D341Med (cell line): ENCODE measurements around the gene PSD4.

Experiments
- DNase-seq: peaks from one replicate; pipeline ENCODE4 v3.0.0; 2012; ENCODE audit warnings: low spot score

The PSD4 gene

GRCh38 chr2:113142290-113142689 is 31.5 kb upstream of the PSD4 start:
- DNase-seq, result no peak

- DNase-seq, result no peak
These were observed 29.5 kb upstream of the PSD4 start for GRCh38 chr2:113144259-113144658.

GRCh38 chr2:113148606-113149552 is 24.9 kb upstream of the PSD4 start:
- no peak for DNase-seq

GRCh38 chr2:113149553-113150257 is 24.1 kb upstream of the PSD4 start:
- no peak for DNase-seq

GRCh38 chr2:113150258-113150601 is 23.5 kb upstream of the PSD4 start:
- DNase-seq, result no peak

- no peak for DNase-seq
These were observed 18.4 kb upstream of the PSD4 start for GRCh38 chr2:113155331-113155730.

- DNase-seq, result no peak
These were observed 17.3 kb upstream of the PSD4 start for GRCh38 chr2:113156278-113157117.

GRCh38 chr2:113157118-113157896 is 16.5 kb upstream of the PSD4 start:
- no peak for DNase-seq

GRCh38 chr2:113157897-113158753 is 15.6 kb upstream of the PSD4 start:
- no peak for DNase-seq

- DNase-seq, result no peak
These were observed 14.8 kb upstream of the PSD4 start for GRCh38 chr2:113158884-113159553.

- DNase-seq, result no peak
These were observed 13.5 kb upstream of the PSD4 start for GRCh38 chr2:113160248-113160647.

GRCh38 chr2:113160962-113161361 is 12.8 kb upstream of the PSD4 start:
- DNase-seq, result no peak

- no peak for DNase-seq
These were observed 11.6 kb upstream of the PSD4 start for GRCh38 chr2:113162173-113162572.

GRCh38 chr2:113162869-113163268 is 10.9 kb upstream of the PSD4 start:
- DNase-seq, result no peak

GRCh38 chr2:113164215-113164929 is 9.4 kb upstream of the PSD4 start:
- no peak for DNase-seq

- DNase-seq, result no peak
These were observed 8.7 kb upstream of the PSD4 start for GRCh38 chr2:113164930-113165585.

- DNase-seq, result no peak
These were observed 7.6 kb upstream of the PSD4 start for GRCh38 chr2:113166187-113166645.

GRCh38 chr2:113167115-113167932 is 6.4 kb upstream of the PSD4 start:
- no peak for DNase-seq
